DND-41 (cell line): ENCODE data around the gene INF2.

Experiments
- CTCF ChIP-seq: IDR thresholded peaks from 2 replicates; pipeline ENCODE4 v1.5.1; 2012; ENCODE audit warnings: borderline replicate concordance, low read length, moderate library complexity, mild to moderate bottlenecking; ENCODE audit not compliant: poor library complexity, severe bottlenecking; ENCODE audit errors: extremely low read depth
- EZH2 ChIP-seq: IDR thresholded peaks from 3 replicates; pipeline ENCODE4 v1.6.1; 2012; ENCODE audit warnings: borderline replicate concordance, low read depth, mild to moderate bottlenecking, moderate library complexity, low read length, inconsistent platforms; ENCODE audit not compliant: severe bottlenecking

GRCh38 chr14:104744484-104744883 is 55.1 kb downstream of the INF2 start:
- TF ChIP-seq CTCF: no peak
- no peak for TF ChIP-seq EZH2
